T-cell (primary cell): ENCODE data around the gene ST3GAL2. TPM values are rescaled to one million over a fixed set of nuclear protein-coding genes. Genes with fewer than 3 reads are reported as not detected.

Source experiments
- ATAC-seq, 4 experiments: fragments of 200-7000 bp in 3 of 4; fragments of 150-1000 bp in 1 of 4; cut with Tn5 transposase; replicated peaks in 1 of 4; 1 replicate in 3 of 4; 2 replicates in 1 of 4; pipeline ENCODE4 v1.10.0; 2021; ENCODE audit warnings: moderate library complexity in 3 of 4, mild to moderate bottlenecking in 2 of 4, moderate number of reproducible peaks in 1 of 4
- CTCF ChIA-PET, 2 donors: fragments of 300-600 bp; sonication (Branson Sonifier 250); formaldehyde crosslinking; loops; one replicate each; lab custom pipeline; 2022; ENCODE audit warnings: antibody characterized with exemption in 2 of 2; lab: Charles Lee
- POLR2A ChIA-PET, 2 donors: fragments of 300-600 bp; sonication (Branson Sonifier 250); formaldehyde crosslinking; loops; one replicate each; lab custom pipeline; 2022; ENCODE audit warnings: antibody characterized with exemption in 2 of 2; lab: Charles Lee
- DNase-seq, 35 experiments: peaks; one replicate each; pipeline versions ENCODE4 v3.0.0 to v3.0.0-alpha.2; 2013 to 2023
- H3K27ac ChIP-seq: one replicate; pipeline ENCODE4 v1.5.1; 2013; ENCODE audit warnings: low read length
- H3K27me3 ChIP-seq, 2 experiments: replicated peaks in 1 of 2; 1 replicate in 1 of 2; 2 replicates in 1 of 2; pipeline versions ENCODE4 v1.6.1 to v1.7.0; 2013; ENCODE audit warnings: low read length in 1 of 2, mixed read lengths in 1 of 2; ENCODE audit not compliant: control insufficient read depth in 2 of 2, insufficient read depth in 2 of 2; ENCODE audit errors: extremely low read depth in 1 of 2
- H3K36me3 ChIP-seq, 2 donors: 1 replicate in 1 of 2; 2 replicates in 1 of 2; pipeline versions ENCODE4 v1.6.1 to v1.7.0; 2013; ENCODE audit warnings: low read length in 1 of 2; ENCODE audit not compliant: control insufficient read depth in 2 of 2, insufficient read depth in 1 of 2; ENCODE audit errors: extremely low read depth in 1 of 2
- H3K4me1 ChIP-seq, 2 experiments: 1 replicate in 1 of 2; 2 replicates in 1 of 2; pipeline versions ENCODE4 v1.6.1 to v1.7.0; 2013; ENCODE audit warnings: low read length in 2 of 2, mixed read lengths in 1 of 2; ENCODE audit not compliant: insufficient read depth in 2 of 2, control insufficient read depth in 1 of 2; ENCODE audit errors: extremely low read depth in 1 of 2
- H3K4me3 ChIP-seq, 2 donors: 1 replicate in 1 of 2; 2 replicates in 1 of 2; pipeline versions ENCODE4 v1.5.1 to v1.7.0; 2013; ENCODE audit warnings: mild to moderate bottlenecking in 2 of 2, low read length in 1 of 2, moderate library complexity in 1 of 2; ENCODE audit not compliant: control insufficient read depth in 1 of 2; ENCODE audit errors: extremely low read depth in 1 of 2
- H3K9me3 ChIP-seq: 2 replicates; pipeline ENCODE4 v1.7.0; 2013
- H3K27ac Mint-ChIP-seq, 2 donors: one replicate each; pipeline ENCODE4 v1.8.0; 2020 to 2021; ENCODE audit warnings: mild to moderate bottlenecking in 2 of 2, mixed read lengths in 2 of 2
- H3K27me3 Mint-ChIP-seq, 2 donors: one replicate each; pipeline ENCODE4 v1.8.0; 2021 to 2022; ENCODE audit warnings: mixed read lengths in 2 of 2
- H3K36me3 Mint-ChIP-seq: one replicate; pipeline ENCODE4 v1.8.0; 2021; ENCODE audit warnings: mixed read lengths
- H3K4me1 Mint-ChIP-seq, 3 donors: one replicate each; pipeline ENCODE4 v1.8.0; 2020 to 2022; ENCODE audit warnings: mixed read lengths in 3 of 3, mild to moderate bottlenecking in 1 of 3
- H3K4me3 Mint-ChIP-seq, 3 donors: one replicate each; pipeline ENCODE4 v1.8.0; 2020 to 2022; ENCODE audit warnings: mild to moderate bottlenecking in 3 of 3, mixed read lengths in 3 of 3, moderate library complexity in 3 of 3
- H3K9me3 Mint-ChIP-seq, 3 donors: one replicate each; pipeline ENCODE4 v1.8.0; 2020 to 2022; ENCODE audit warnings: mixed read lengths in 3 of 3
- WGBS: methylation state at CpG from one replicate; pipeline ENCODE4 v1.1.5; 2013; ENCODE audit warnings: missing lambda C conversion rate; ENCODE audit not compliant: insufficient coverage; 5-methylcytosine and 5-hydroxymethylcytosine counted together
- total RNA-seq, 35 experiments: library from RNA in 6 of 35; stranded (reverse) in 6 of 35; fragments of 120-200 nt in 1 of 35; gene quantifications; one replicate each; pipeline versions ENCODE4 v1.2.1 to v1.2.4 and lab custom pipeline; 2013 to 2026

The ST3GAL2 gene
- total RNA-seq, 5 donors from 2014 or later (not counting 1 experiment from before 2014, with no cell fraction given) = 18.9 to 35.1 (median 30.2) TPM

GRCh38 chr16:70421014-70421413 lies 17.9 kb downstream of the ST3GAL2 start:
- Mint-ChIP-seq H3K9me3 (no peaks in the 10 kb centered on the region), H3K27me3 (no peaks in the 10 kb centered on the region), H3K4me3 (no peak overlapping the region), H3K4me1 (peaks cover 55 to 60% (median 56%) of the 10 kb centered on the region in 3 donors), H3K27ac (peak overlapping the region in 1 of 2 donors; percentile 28), H3K36me3 (peaks cover 9% of the 10 kb centered on the region)
- H3K27ac ChIP-seq = no peak overlapping the region
- WGBS = 96% methylated on average over 7 of the region's 9 CpGs
- POLR2A ChIA-PET = interaction anchor here (0.5 to 0.6 kb wide), 2 partner anchors 561 to 1417 kb away, joined by 3 to 5 read pairs; no protein-coding TSS in a partner anchor
- H3K27me3 ChIP-seq = no peaks in the 10 kb centered on the region
- ATAC-seq = no peak
- CTCF ChIA-PET = no interaction called here
- H3K36me3 ChIP-seq = peaks cover 3 to 5% of the 10 kb centered on the region in 2 donors
- no peaks in the 10 kb centered on the region for H3K9me3 ChIP-seq
- no peak for DNase-seq
- no peak overlapping the region for H3K4me3 ChIP-seq
- H3K4me1 ChIP-seq = peaks cover 18 to 44% of the 10 kb centered on the region in 2 experiments

GRCh38 chr16:70419384-70420327 lies 19.2 kb downstream of the ST3GAL2 start:
- H3K4me3 Mint-ChIP-seq = peak overlapping the region in 2 of 3 donors; percentile 28 to 77
- ATAC-seq (peak in 3 of 4 experiments; percentile 20 to 59 (median 31)), DNase-seq (no peak)
- Histone ChIP-seq H3K27ac (peak overlapping the region; percentile 45), H3K9me3 (no peaks in the 10 kb centered on the region), H3K27me3 (no peaks in the 10 kb centered on the region), H3K36me3 (no peaks in the 10 kb centered on the region), H3K4me1 (peaks cover 18 to 44% of the 10 kb centered on the region in 2 experiments), H3K4me3 (peak overlapping the region in 1 of 2 donors; percentile 58)
- H3K9me3 Mint-ChIP-seq = no peaks in the 10 kb centered on the region
- H3K4me1 Mint-ChIP-seq = peaks cover 52 to 61% (median 52%) of the 10 kb centered on the region in 3 donors
- H3K36me3 Mint-ChIP-seq = peaks cover 10% of the 10 kb centered on the region
- no peaks in the 10 kb centered on the region for H3K27me3 Mint-ChIP-seq
- CTCF ChIA-PET = interaction anchor here (0.5 to 0.6 kb wide), 2 partner anchors 11 to 12 kb away, joined by 3 to 4 read pairs; no protein-coding TSS in a partner anchor
- 73% methylated on average over 7 of the region's 14 CpGs for WGBS
- POLR2A ChIA-PET = interaction anchor here (0.6 kb wide), 2 partner anchors 18 to 79 kb away, joined by 3 to 4 read pairs; no protein-coding TSS in a partner anchor
- peak overlapping the region; percentile 84 to 88 for H3K27ac Mint-ChIP-seq

GRCh38 chr16:70418993-70419318 lies 19.9 kb downstream of the ST3GAL2 start:
- no peaks in the 10 kb centered on the region for H3K36me3 ChIP-seq
- peak overlapping the region; percentile 45 for H3K27ac ChIP-seq
- WGBS = 29% methylated on average over 4 of the region's 5 CpGs
- ChIA-PET POLR2A (interaction anchor here in 1 of 2 donors (0.6 kb wide), 2 partner anchors 17 to 45 kb away, joined by 3 read pairs; no protein-coding TSS in a partner anchor), CTCF (interaction anchor here in 1 of 2 donors (0.6 kb wide), 1 partner anchor 11 kb away, joined by 4 read pairs; no protein-coding TSS in a partner anchor)
- peak overlapping the region; percentile 8 to 58 for H3K4me3 ChIP-seq
- ATAC-seq (peak in 2 of 4 experiments; percentile 8 to 36), DNase-seq (no peak)
- peak overlapping the region; percentile 84 to 88 for H3K27ac Mint-ChIP-seq
- peak overlapping the region; percentile 41 to 77 (median 47) for H3K4me3 Mint-ChIP-seq
- H3K27me3 Mint-ChIP-seq = no peaks in the 10 kb centered on the region
- H3K4me1 Mint-ChIP-seq = peaks cover 50 to 63% (median 52%) of the 10 kb centered on the region in 3 donors
- no peaks in the 10 kb centered on the region for H3K27me3 ChIP-seq
- peaks cover 18 to 44% of the 10 kb centered on the region in 2 experiments for H3K4me1 ChIP-seq
- H3K9me3 ChIP-seq = no peaks in the 10 kb centered on the region
- peaks cover 12% of the 10 kb centered on the region for H3K36me3 Mint-ChIP-seq
- H3K9me3 Mint-ChIP-seq = no peaks in the 10 kb centered on the region

GRCh38 chr16:70418274-70418992 lies 20.5 kb downstream of the ST3GAL2 start:
- CTCF ChIA-PET = no interaction called here
- Histone ChIP-seq H3K9me3 (no peaks in the 10 kb centered on the region), H3K4me1 (peaks cover 18 to 44% of the 10 kb centered on the region in 2 experiments), H3K27me3 (no peaks in the 10 kb centered on the region), H3K36me3 (no peaks in the 10 kb centered on the region), H3K4me3 (peak overlapping the region; percentile 8 to 58), H3K27ac (peak overlapping the region; percentile 45)
- no peaks in the 10 kb centered on the region for H3K9me3 Mint-ChIP-seq
- H3K36me3 Mint-ChIP-seq = peaks cover 12% of the 10 kb centered on the region
- H3K4me3 Mint-ChIP-seq = peak overlapping the region; percentile 41 to 77 (median 47)
- POLR2A ChIA-PET = interaction anchor here in 1 of 2 donors (0.6 kb wide), 1 partner anchor 46 kb away, joined by 3 read pairs; no protein-coding TSS in a partner anchor
- H3K27me3 Mint-ChIP-seq = no peaks in the 10 kb centered on the region
- H3K4me1 Mint-ChIP-seq = peaks cover 50 to 63% (median 52%) of the 10 kb centered on the region in 3 donors
- WGBS = 71% methylated on average over 4 of the region's 13 CpGs
- H3K27ac Mint-ChIP-seq = peak overlapping the region; percentile 84 to 88
- DNase-seq (peak in 4 of 35 experiments; percentile 12 to 24 (median 16)), ATAC-seq (peak; percentile 32 to 68 (median 56))

- no peaks in the 10 kb centered on the region for H3K27me3 ChIP-seq
- peak overlapping the region; percentile 76 to 88 for H3K27ac Mint-ChIP-seq
- peak overlapping the region in 1 of 3 donors; percentile 77 for H3K4me3 Mint-ChIP-seq
- no peaks in the 10 kb centered on the region for H3K36me3 ChIP-seq
- no peak overlapping the region for H3K4me3 ChIP-seq
- ChIA-PET CTCF (interaction anchor here in 1 of 2 donors (0.6 kb wide), 1 partner anchor 9 kb away, joined by 5 read pairs; no protein-coding TSS in a partner anchor), POLR2A (no interaction called here)
- ATAC-seq = no peak
- no peaks in the 10 kb centered on the region for H3K27me3 Mint-ChIP-seq
- peaks cover 46 to 59% (median 52%) of the 10 kb centered on the region in 3 donors for H3K4me1 Mint-ChIP-seq
- WGBS = 88% methylated on average over 6 of the region's 7 CpGs
- H3K9me3 Mint-ChIP-seq = no peaks in the 10 kb centered on the region
- peaks cover 12% of the 10 kb centered on the region for H3K36me3 Mint-ChIP-seq
- peaks cover 18 to 44% of the 10 kb centered on the region in 2 experiments for H3K4me1 ChIP-seq
- no peaks in the 10 kb centered on the region for H3K9me3 ChIP-seq
- no peak for DNase-seq
- peak overlapping the region; percentile 45 for H3K27ac ChIP-seq
Measured at GRCh38 chr16:70417661-70418060, 21.2 kb downstream of the ST3GAL2 start.
